Endothelial cell of umbilical vein (primary cell): Measurements from ENCODE around the gene NKD2.

Source experiments
- CTCF ChIP-seq, 2 donors: IDR thresholded peaks; 1 replicate in 1 of 2; 2 replicates in 1 of 2; pipeline ENCODE4 v1.5.1; 2011; ENCODE audit warnings: low read length in 2 of 2, mild to moderate bottlenecking in 2 of 2, moderate library complexity in 2 of 2, control low read depth in 1 of 2, inconsistent platforms in 1 of 2, low read depth in 1 of 2; ENCODE audit not compliant: insufficient read depth in 1 of 2; ENCODE audit errors: extremely low read depth in 1 of 2
- POLR2A ChIP-seq: IDR thresholded peaks from 2 replicates; pipeline ENCODE4 v1.6.1; 2012; ENCODE audit warnings: low read depth, mild to moderate bottlenecking, control low read depth, low read length

DNA sequence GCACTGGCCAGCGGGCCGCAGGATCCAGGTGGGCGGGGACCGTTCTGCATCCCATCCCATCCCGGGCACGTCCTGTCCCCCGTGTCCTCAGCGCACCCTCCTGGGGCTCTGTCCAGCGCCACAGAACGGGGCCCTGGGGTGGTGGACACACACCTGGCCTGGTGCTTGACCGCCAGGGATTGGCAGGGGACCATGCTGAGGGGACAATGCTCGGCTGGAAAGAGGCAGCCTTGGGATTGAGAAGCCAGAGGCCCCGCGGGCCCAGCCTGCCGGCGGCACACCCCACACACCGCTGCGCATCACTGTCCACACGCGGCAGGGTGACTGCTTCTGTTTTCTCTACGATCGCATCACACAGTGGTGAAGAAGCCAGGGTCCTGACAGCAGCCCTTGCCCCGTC is 70.2 kb downstream of the NKD2 start:
- TF ChIP-seq CTCF (IDR thresholded peaks at IDR 0.05; ENCODE audit: extremely low read depth in 1 of 2, insufficient read depth in 1 of 2, low read depth in 1 of 2, low read length in 2 of 2) (no peak), POLR2A (no peak)
